Measurements from ENCODE around the gene KLF7. TPM values are rescaled to one million over a fixed set of nuclear protein-coding genes. Genes with fewer than 3 reads are reported as not detected.

Gene KLF7
- total RNA-seq, 1 experiment from 2014 or later: 32.2 TPM

DNA sequence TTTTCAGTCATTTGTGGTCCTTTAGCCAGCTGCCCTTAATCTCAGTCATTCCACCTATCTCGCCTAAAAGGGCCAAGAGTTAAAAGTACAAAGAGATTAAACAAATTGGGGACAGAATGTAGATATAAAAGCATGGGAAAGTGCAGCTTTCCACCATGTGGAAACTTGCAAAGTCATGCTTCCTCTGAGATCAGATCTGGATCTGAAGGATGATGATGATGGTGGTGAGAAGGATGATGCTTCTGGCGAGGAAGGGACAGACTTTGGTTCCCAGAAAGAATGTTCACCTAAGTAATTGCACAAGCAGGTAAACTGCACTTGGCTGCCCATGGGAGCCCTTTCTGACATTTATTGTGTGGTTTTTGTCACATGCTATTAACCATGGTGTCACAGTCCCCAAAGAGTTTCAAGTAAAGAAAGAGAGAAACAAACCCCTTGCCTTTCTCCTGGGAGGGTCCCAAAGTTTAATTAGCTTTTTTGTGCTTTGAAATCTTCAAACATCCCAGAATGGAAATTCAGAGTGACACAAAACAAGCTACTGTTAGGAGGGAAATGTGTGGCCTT lies 34.7 kb downstream of the KLF7 start:
- H2BK120ac ChIP-seq (ENCODE audit: low read depth, low read length, poor library complexity, severe bottlenecking): no peak overlapping the region
- no CpG with 5 or more reads among the region's 2 CpGs for WGBS (ENCODE audit: extremely low coverage, insufficient read length, low lambda C conversion rate)
- H3K27me3 ChIP-seq (ENCODE audit: insufficient read depth, low read length): no peaks in the 10 kb centered on the region
- no peak overlapping the region for H3K14ac ChIP-seq (ENCODE audit: insufficient read depth, low read length)
- no peak overlapping the region for H3K27ac ChIP-seq (ENCODE audit: insufficient read length, low read depth, low read length)
- TF ChIP-seq CTCF (conservative IDR thresholded peaks at IDR 0.05): no peak
- H3K79me1 ChIP-seq (ENCODE audit: insufficient read depth, low read depth, low read length, poor library complexity, severe bottlenecking): no peaks in the 10 kb centered on the region
- H3K23me2 ChIP-seq (ENCODE audit: insufficient read length, low read depth, low read length, poor library complexity, severe bottlenecking): no peaks in the 10 kb centered on the region
- no peak overlapping the region for H4K5ac ChIP-seq (ENCODE audit: insufficient read length, low read depth, low read length)
- no peak overlapping the region for H3K4me2 ChIP-seq (ENCODE audit: insufficient read depth, insufficient read length, low read length)
- H3K36me3 Mint-ChIP-seq (ENCODE audit: insufficient read depth in 1 of 3, low read depth in 3 of 3): peaks cover 20 to 38% (median 36%) of the 10 kb centered on the region in 3 experiments
- H2BK20ac ChIP-seq (ENCODE audit: low read depth, low read length, poor library complexity, severe bottlenecking): no peak overlapping the region
- no peaks in the 10 kb centered on the region for H3K9me3 ChIP-seq (ENCODE audit: control insufficient read depth, low read depth, low read length)
- no peak overlapping the region for H3K4me3 Mint-ChIP-seq
- H2AFZ ChIP-seq (ENCODE audit: low read length): no peak overlapping the region
- H3K23ac ChIP-seq (ENCODE audit: insufficient read length, low read depth, low read length): no peak overlapping the region
- no peaks in the 10 kb centered on the region for H4K20me1 ChIP-seq (ENCODE audit: control insufficient read depth, insufficient read depth, insufficient read length)
- H2AK5ac ChIP-seq (ENCODE audit: insufficient read length, low read length): no peak overlapping the region
- no peak overlapping the region for H3K56ac ChIP-seq (ENCODE audit: insufficient read length, low read depth, low read length)
- H2BK5ac ChIP-seq (ENCODE audit: insufficient read length, low read length): no peak overlapping the region
- no peaks in the 10 kb centered on the region for H3K27me3 Mint-ChIP-seq (ENCODE audit: low read depth)
- no peak overlapping the region for H3K4ac ChIP-seq (ENCODE audit: low read depth, low read length)
- H3K9me3 Mint-ChIP-seq: peaks cover 4 to 7% of the 10 kb centered on the region in 2 experiments; a peak in 4 of 5 replicates
- no peak overlapping the region for H2BK15ac ChIP-seq (ENCODE audit: low read depth, low read length)
- H2BK12ac ChIP-seq (ENCODE audit: insufficient read length, low read depth, low read length): no peak overlapping the region
- H3K27ac Mint-ChIP-seq: no peak overlapping the region
- H3K4me1 ChIP-seq (ENCODE audit: insufficient read depth, low read length): peaks cover 6% of the 10 kb centered on the region; the same call in 1 of the 2 replicates
- H4K91ac ChIP-seq (ENCODE audit: insufficient read length, low read depth, low read length): no peak overlapping the region
- no peak overlapping the region for H3T11ph ChIP-seq (ENCODE audit: low read length)
- peaks cover 33 to 50% of the 10 kb centered on the region in 2 experiments for H3K4me1 Mint-ChIP-seq
- no peak overlapping the region for H3K18ac ChIP-seq (ENCODE audit: insufficient read length, low read depth, low read length)
- H3K9ac ChIP-seq (ENCODE audit: extremely low read depth, insufficient read length, low read length): no peak overlapping the region
- no peak for DNase-seq
- no peak overlapping the region for H4K8ac ChIP-seq (replicated peaks; ENCODE audit: insufficient read length, low read depth, low read length)
- H3K79me2 ChIP-seq (ENCODE audit: insufficient read depth, low read length): peaks cover 7% of the 10 kb centered on the region; the same call in 1 of the 2 replicates
